ENCODE results near the gene GNA12.
A peak's percentile ranks its signal among the peaks of the same experiment; 100 is the strongest.

The GNA12 gene

GRCh38 chr7:2834748-2835441 is 9.2 kb downstream of the GNA12 start:
- no peak for ATAC-seq

GRCh38 chr7:2833083-2833910 is 10.8 kb downstream of the GNA12 start:
- no peak for ATAC-seq

GRCh38 chr7:2832461-2832860 is 11.6 kb downstream of the GNA12 start:
- no peak for ATAC-seq

GRCh38 chr7:2830609-2831376 is 13.3 kb downstream of the GNA12 start:
- ATAC-seq = no peak

- ATAC-seq = no peak
Measured at GRCh38 chr7:2829040-2829439, 15.1 kb downstream of the GNA12 start.

GRCh38 chr7:2826771-2827170 is 17.3 kb downstream of the GNA12 start:
- no peak for ATAC-seq

GRCh38 chr7:2825559-2826227 is 18.4 kb downstream of the GNA12 start:
- no peak for ATAC-seq

GRCh38 chr7:2824678-2825461 is 19.2 kb downstream of the GNA12 start:
- peak; percentile 17 to 34 for ATAC-seq

GRCh38 chr7:2824026-2824677 is 20.0 kb downstream of the GNA12 start:
- no peak for ATAC-seq

- no peak for ATAC-seq
Measured at GRCh38 chr7:2823130-2823529, 21.0 kb downstream of the GNA12 start.

- ATAC-seq = peak in 1 of 2 donors; percentile 25
Measured at GRCh38 chr7:2821842-2822507, 22.1 kb downstream of the GNA12 start.

- peak in 1 of 2 donors; percentile 64 for ATAC-seq
Measured at GRCh38 chr7:2821161-2821841, 22.8 kb downstream of the GNA12 start.

GRCh38 chr7:2820508-2820934 is 23.6 kb downstream of the GNA12 start:
- no peak for ATAC-seq

- ATAC-seq = no peak
Measured at GRCh38 chr7:2819954-2820397, 24.1 kb downstream of the GNA12 start.

GRCh38 chr7:2819161-2819953 is 24.8 kb downstream of the GNA12 start:
- peak in 1 of 2 donors; percentile 58 for ATAC-seq

- no peak for ATAC-seq
Measured at GRCh38 chr7:2818653-2819052, 25.5 kb downstream of the GNA12 start.

- ATAC-seq = no peak
Measured at GRCh38 chr7:2818121-2818520, 26.0 kb downstream of the GNA12 start.

GRCh38 chr7:2817456-2817855 is 26.7 kb downstream of the GNA12 start:
- no peak for ATAC-seq

GRCh38 chr7:2815875-2816245 is 28.2 kb downstream of the GNA12 start:
- ATAC-seq = no peak

Measured in activated CD4-positive, CD25-positive, alpha-beta regulatory T cell treated with anti-CD3 and anti-CD28 coated beads, Interleukin-2, amount 50 U/mL, for 24 hours (primary cell).